Fibroblast of peridontal ligament (primary cell): ENCODE results near the gene BMPR1B.

Experiments
- DNase-seq: peaks from one replicate; pipeline ENCODE4 v3.0.0-alpha.2; 2010; ENCODE audit errors: extremely low read depth

BMPR1B gene

DNA sequence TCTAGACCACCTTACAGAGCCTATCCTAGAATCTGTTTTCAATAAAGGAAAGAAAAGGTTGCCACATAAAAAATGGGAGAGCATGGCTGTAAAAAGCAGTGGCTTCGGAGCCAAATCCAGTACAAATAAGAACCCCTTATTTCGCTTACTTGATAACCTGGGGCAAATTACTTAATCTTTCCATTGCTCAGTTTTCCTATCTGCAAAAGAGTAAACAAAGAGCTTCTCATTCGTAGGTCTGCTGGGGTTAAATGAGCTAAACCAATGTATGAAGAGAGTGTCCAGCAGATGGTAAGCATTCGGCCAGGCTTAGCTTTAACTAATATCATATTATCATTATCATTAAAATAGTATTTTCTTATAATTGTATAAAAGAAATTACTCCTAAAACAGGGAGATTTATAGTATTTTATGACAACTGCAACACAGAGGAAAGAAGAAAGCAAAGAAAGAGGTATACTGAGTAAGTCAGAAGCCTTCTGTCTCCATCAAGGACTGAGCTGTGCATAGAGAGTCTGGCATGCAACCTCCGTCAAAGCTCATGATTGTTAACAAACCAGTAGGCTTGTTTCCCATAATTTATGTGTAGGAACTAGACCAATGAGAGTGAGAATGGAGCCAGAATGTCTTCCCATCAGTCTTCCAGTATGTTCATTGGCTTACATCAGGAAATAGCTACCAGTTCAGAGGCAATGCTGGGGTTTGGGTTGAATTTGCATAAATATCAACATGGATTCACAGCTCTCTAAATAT, 426.1 kb downstream of the BMPR1B start:
- no peak for DNase-seq

- no peak for DNase-seq
Measured at GRCh38 chr4:95186666-95187065, 428.9 kb downstream of the BMPR1B start.

DNA sequence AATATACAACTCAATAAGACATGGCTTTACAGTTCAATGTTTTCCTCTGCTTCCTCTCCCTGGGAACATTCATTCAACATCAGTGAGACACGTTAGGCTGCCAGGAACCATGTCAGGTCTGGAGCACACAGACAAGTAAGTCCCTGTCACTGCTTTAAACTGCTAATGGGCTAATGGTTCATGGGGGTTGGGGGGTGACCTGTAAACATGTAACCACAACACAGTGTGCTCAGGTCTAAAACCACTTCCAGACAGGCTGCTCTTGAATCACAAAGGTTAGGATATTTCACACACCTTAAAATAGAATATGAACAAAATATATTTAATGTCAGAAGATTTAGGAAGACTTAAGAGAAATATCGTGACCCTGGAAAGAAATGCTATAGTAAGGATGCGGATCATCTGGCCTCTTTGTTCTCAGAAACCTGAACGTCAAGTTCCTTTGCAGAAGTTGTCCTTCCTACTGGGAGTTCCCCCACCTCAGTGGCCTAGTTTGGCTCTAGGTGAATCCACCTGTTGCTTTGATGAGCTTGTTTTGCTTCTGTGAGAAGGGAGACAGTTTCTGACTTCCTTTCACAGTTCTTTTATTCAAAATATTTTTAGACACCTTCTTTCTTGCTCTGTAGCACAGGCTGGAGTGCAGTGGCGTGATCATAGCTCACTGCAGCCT, 431.1 kb downstream of the BMPR1B start:
- DNase-seq: no peak

DNA sequence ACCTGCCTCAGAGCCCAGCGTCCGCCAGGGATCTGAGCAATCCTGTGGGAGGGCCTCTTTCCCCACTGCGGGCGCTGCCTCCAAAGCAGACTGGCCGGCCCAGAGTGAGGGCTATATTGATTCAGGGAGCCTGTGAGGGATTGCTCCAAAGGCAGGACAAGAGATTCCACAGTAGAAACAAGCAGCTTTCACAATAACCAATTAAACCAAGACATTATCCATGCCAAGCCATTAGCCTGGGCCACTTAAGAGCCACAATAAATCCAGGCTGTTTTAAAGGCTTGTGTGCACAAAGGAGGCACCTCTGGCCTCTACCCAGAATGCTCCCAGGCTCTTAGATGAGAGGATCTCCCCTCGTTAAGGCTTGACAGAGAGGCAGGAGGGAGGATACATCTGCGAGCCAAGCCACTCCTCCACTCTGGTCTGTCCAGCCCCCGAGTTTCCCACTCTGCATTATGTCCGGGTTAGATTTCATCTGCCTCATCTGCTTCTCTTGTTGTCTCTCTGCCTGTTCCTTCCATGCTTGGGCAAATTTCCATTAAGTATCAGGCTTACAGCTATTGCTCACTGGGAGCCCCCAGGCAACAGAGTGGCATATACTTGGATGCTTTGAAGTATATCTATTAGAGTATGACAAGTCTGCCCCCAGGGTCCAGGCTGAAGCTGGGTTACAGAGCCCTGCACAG, 433.1 kb downstream of the BMPR1B start:
- no peak for DNase-seq

GRCh38 chr4:95191537-95191936, 433.8 kb downstream of the BMPR1B start:
- no peak for DNase-seq

DNA sequence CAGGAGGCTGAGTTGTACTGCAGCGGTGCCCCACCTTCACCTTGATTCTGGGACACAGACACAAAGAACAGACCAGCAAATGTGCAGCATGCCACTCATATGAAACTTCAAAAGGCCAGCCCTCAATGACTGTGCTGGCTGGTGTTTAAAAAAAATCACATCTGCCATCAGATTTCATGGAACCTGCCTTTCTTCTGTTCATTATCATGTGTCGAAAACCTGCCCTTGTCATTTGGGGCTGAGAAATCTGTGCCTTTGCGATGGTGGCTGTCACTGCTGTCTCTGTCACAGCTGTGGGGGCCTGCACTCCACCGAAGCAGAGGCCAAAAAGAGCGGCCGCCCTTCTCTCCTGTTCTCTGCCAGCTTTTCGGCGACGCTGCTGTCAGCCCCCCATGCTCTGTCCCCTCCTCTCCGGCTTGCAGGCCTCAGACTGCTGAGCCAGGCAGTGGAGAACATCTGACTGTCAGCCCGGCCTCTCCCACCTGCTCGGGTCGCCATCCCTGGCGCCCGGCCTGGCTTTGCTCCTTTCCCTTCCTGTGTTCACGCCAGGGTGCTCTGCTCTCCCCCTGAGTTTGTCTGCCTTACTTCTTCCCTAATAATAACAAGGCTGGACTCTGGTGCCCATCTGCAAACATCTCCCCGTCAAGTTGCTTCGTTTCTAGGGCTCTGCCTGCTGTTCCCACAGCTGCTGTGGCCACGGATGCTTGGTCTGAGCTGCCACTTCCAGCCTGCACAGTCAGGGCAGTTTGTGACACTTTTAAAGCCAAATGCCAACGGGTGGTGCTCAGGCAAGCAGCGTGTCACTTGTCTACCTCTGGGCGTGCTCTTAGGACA, 435.9 kb downstream of the BMPR1B start:
- no peak for DNase-seq

DNA sequence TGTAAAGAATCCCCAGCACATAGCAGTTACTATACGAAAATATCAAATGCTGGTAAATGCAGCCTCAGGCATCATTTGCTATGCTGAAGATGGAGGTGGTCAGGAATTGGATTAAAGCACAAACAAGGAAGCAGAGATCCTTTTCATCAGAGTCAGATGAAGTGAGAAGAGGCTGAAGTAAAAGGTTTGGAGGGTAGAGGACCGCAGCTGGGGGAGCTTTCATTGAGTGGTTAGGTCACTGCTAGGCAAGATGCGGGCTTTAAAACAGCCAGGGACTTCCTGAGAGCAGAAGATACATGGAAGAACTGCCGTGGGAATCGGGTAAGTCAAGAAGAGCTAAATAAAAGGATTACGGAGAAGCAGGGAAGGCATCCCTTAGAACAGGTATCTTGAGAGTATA, 439.6 kb downstream of the BMPR1B start:
- no peak for DNase-seq

DNA sequence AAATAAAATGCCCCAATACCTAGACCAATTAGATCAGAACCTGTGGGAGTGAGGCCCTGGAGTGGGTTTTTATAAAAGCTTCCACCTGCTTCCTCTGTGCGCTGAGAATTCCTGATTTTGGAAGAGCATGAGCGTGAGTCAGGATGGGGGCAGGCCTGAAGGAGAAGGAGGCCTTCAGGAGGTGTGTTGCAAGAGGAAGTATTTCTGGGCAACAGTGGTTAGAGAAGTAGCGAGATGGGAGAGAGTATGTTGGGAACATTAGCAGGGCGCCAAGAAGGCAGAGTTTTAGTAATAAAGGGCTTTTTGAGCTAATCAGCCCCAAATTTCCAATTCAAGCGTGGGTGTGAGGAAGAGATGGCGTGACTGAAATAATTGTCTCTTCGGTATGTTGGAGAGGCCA, 441.2 kb downstream of the BMPR1B start:
- DNase-seq: no peak

- DNase-seq: no peak
Measured at GRCh38 chr4:95204267-95204844, 446.6 kb downstream of the BMPR1B start.

- no peak for DNase-seq
Measured at GRCh38 chr4:95204873-95205272, 447.1 kb downstream of the BMPR1B start.
